GM12878 (cell line): ENCODE data around the gene ELOA. TPM values are rescaled to one million over a fixed set of nuclear protein-coding genes. Genes with fewer than 3 reads are reported as not detected.

Source experiments
- BCLAF1 ChIP-seq: fragments of 450-650 bp; IDR thresholded peaks from 2 replicates; pipeline ENCODE4 v1.6.1; 2017; ENCODE audit warnings: antibody characterized with exemption, mild to moderate bottlenecking, moderate library complexity
- BRCA1 ChIP-seq: IDR thresholded peaks from 2 replicates; pipeline ENCODE4 v1.6.1; 2011; ENCODE audit warnings: low read depth, low read length, improper control_type of control experiment
- E4F1 ChIP-seq: fragments of 450-650 bp; IDR thresholded peaks from 2 replicates; pipeline ENCODE4 v1.6.1; 2018; ENCODE audit warnings: borderline replicate concordance, mild to moderate bottlenecking; ENCODE audit not compliant: partially characterized antibody
- ESRRA ChIP-seq: IDR thresholded peaks from 2 replicates; pipeline ENCODE4 v1.6.1; 2012; ENCODE audit warnings: mild to moderate bottlenecking, low read length, improper control_type of control experiment
- EZH2 ChIP-seq: IDR thresholded peaks from 2 replicates; pipeline ENCODE4 v1.6.1; 2012; ENCODE audit warnings: low read depth, mild to moderate bottlenecking, control low read depth, inconsistent platforms, low read length, borderline replicate concordance; ENCODE audit not compliant: control insufficient read depth
- FOXK2 ChIP-seq: fragments of 450-650 bp; IDR thresholded peaks from 2 replicates; pipeline ENCODE4 v1.6.1; 2017; ENCODE audit warnings: mild to moderate bottlenecking, moderate library complexity
- HDAC2 ChIP-seq: fragments of 200-600 bp; sonication (generic); IDR thresholded peaks from 2 replicates; pipeline ENCODE4 v1.6.1; 2017
- IKZF2 ChIP-seq, 2 experiments: fragments of 450-650 bp; IDR thresholded peaks; 2 replicates each; pipeline ENCODE4 v1.6.1; 2017; ENCODE audit warnings: mild to moderate bottlenecking in 2 of 2, moderate library complexity in 2 of 2
- KAT2A ChIP-seq: conservative IDR thresholded peaks from 2 replicates; pipeline ENCODE4 v1.6.1; 2011; ENCODE audit warnings: low read depth, low read length; ENCODE audit not compliant: control insufficient read depth
- NFXL1 ChIP-seq: fragments of 450-650 bp; IDR thresholded peaks from 2 replicates; pipeline ENCODE4 v1.6.1; 2017; ENCODE audit warnings: antibody characterized with exemption, mild to moderate bottlenecking, borderline replicate concordance
- SIX5 ChIP-seq: IDR thresholded peaks from 2 replicates; pipeline ENCODE4 v1.6.1; 2011; ENCODE audit warnings: mild to moderate bottlenecking, low read depth, low read length, moderate library complexity; ENCODE audit not compliant: severe bottlenecking
- SMAD1 ChIP-seq: fragments of 450-650 bp; IDR thresholded peaks from 2 replicates; pipeline ENCODE4 v1.6.1; 2018; ENCODE audit warnings: mild to moderate bottlenecking, low read depth; ENCODE audit not compliant: partially characterized antibody
- SMAD5 ChIP-seq: IDR thresholded peaks from 2 replicates; pipeline ENCODE4 v1.6.1; 2016; ENCODE audit warnings: antibody characterized with exemption, low read depth
- SMC3 ChIP-seq: IDR thresholded peaks from 2 replicates; pipeline ENCODE4 v1.6.1; 2011; ENCODE audit warnings: low read length, improper control_type of control experiment, borderline replicate concordance
- ZBTB11 ChIP-seq: fragments of 450-650 bp; formaldehyde crosslinking; IDR thresholded peaks from 2 replicates; pipeline ENCODE4 v1.5.0; 2022; ENCODE audit warnings: mild to moderate bottlenecking, missing genetic modification characterization
- ZBTB4 ChIP-seq: fragments of 450-650 bp; formaldehyde crosslinking; IDR thresholded peaks from 2 replicates; pipeline ENCODE4 v1.4.0; 2022; ENCODE audit warnings: mild to moderate bottlenecking, moderate library complexity
- ZNF384 ChIP-seq: IDR thresholded peaks from 2 replicates; pipeline ENCODE4 v1.6.1; 2012; ENCODE audit warnings: low read depth, mild to moderate bottlenecking, low read length, improper control_type of control experiment, borderline replicate concordance
- polyA plus RNA-seq, 11 experiments: library from polyadenylated mRNA; depleted of rRNA in 4 of 11; unstranded in 6 of 11; stranded (reverse) in 5 of 11; fragments of >200 nt; fragmentation: Nextera tagmentation in 4 of 11; fragmentation: Illumina TruSeq in 1 of 11; extraction: Ambion mirVana in 4 of 11; extraction: Trizol in 1 of 11; gene quantifications; 1 replicate in 1 of 11; 2 replicates in 10 of 11; pipeline versions ENCODE4 v1.2.1 to v1.2.3, GENCODE V29; 2011 to 2016; ENCODE audit warnings: inconsistent platforms in 2 of 11, missing spikeins in 2 of 11, low read depth in 1 of 11
- total RNA-seq, 4 experiments: library from RNA; depleted of rRNA in 3 of 4; stranded (reverse); fragments of >200 nt in 3 of 4; fragmentation: Illumina TruSeq in 1 of 4; extraction: Trizol in 1 of 4; gene quantifications; 2 replicates each; pipeline versions ENCODE4 v1.2.1 to v1.2.3, GENCODE V29; 2013 to 2021

ELOA gene
- total and polyA plus RNA-seq, 10 of the 15 experiments (the other 5 are each of a cell fraction or from before 2014, with no cell fraction given): 20.1 to 63.6 (median 39.8) TPM

GRCh38 chr1:23790696-23791515 lies 47.6 kb downstream of the ELOA start, which contains the start of gene LYPLA2 (continued):
- TF ChIP-seq ZBTB11 (CRISPR knock-in tag) (peak; percentile 71), ZBTB4 (CRISPR knock-in tag) (no peak), FOXK2 (no peak), BCLAF1 (no peak), SMAD5 (peak; percentile 82; the same call in 1 of the 2 replicates), ESRRA (no peak), E4F1 (peak; percentile 86), HDAC2 (no peak), KAT2A (no peak), ZNF384 (no peak), SIX5 (peak; percentile 61), BRCA1 (no peak), SMC3 (no peak), IKZF2 (IDR thresholded peaks at IDR 0.05) (peak in 1 of 2 experiments; percentile 23; a peak in 1 of 4 replicates), NFXL1 (no peak), EZH2 (no peak), SMAD1 (no peak)
